Measurements from ENCODE around the gene DNAJC12.
A peak's percentile ranks its signal among the peaks of the same experiment; 100 is the strongest.
"Not testable (repeated sequence)": the region's sequence is repeated elsewhere in the genome, so short reads cannot be mapped to it uniquely, and the experiment has no call there.

The DNAJC12 gene

GRCh38 chr10:67764012-67764822 lies 73.8 kb downstream of the DNAJC12 start:
- H3K4me3 ChIP-seq (ENCODE audit: low read depth, low read length), result peak overlapping the region; percentile 73
- TF ChIP-seq, protein P1, sequence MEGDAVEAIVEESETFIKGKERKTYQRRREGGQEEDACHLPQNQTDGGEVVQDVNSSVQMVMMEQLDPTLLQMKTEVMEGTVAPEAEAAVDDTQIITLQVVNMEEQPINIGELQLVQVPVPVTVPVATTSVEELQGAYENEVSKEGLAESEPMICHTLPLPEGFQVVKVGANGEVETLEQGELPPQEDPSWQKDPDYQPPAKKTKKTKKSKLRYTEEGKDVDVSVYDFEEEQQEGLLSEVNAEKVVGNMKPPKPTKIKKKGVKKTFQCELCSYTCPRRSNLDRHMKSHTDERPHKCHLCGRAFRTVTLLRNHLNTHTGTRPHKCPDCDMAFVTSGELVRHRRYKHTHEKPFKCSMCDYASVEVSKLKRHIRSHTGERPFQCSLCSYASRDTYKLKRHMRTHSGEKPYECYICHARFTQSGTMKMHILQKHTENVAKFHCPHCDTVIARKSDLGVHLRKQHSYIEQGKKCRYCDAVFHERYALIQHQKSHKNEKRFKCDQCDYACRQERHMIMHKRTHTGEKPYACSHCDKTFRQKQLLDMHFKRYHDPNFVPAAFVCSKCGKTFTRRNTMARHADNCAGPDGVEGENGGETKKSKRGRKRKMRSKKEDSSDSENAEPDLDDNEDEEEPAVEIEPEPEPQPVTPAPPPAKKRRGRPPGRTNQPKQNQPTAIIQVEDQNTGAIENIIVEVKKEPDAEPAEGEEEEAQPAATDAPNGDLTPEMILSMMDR (IDR thresholded peaks at IDR 0.05; ENCODE audit: low read depth, low read length, missing control alignments), result no peak
- DNase-seq (ENCODE audit: low read depth), result peak; percentile 89

GRCh38 chr10:67763499-67764011 lies 74.4 kb downstream of the DNAJC12 start:
- TF ChIP-seq, protein P1 (IDR thresholded peaks at IDR 0.05; ENCODE audit: low read depth, low read length, missing control alignments), result no peak
- no peak for DNase-seq (ENCODE audit: low read depth)
- H3K4me3 ChIP-seq (ENCODE audit: low read depth, low read length), result peak overlapping the region; percentile 73

- not testable (repeated sequence) for H3K4me3 ChIP-seq (ENCODE audit: low read depth, low read length); DNase-seq (ENCODE audit: low read depth)
Observed at GRCh38 chr10:67762567-67762966, 75.4 kb downstream of the DNAJC12 start.

DNA sequence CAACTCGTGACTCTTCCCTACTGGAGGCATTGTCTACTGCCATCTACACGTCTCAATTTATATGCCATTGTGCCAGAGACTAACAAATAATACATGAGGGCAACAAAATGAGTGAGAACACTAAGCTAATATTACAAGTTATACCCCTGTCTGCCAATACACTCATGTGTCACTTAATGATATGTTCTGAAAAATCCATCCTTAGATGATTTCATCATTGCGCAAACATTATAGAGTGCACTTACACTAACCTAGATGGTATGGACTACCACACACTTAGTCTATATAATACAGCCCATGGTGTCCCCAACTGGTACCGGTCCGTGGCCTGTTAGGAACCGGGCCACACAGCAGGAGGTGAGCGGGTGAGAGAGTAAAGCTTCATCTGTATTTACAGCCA lies 77.7 kb downstream of the DNAJC12 start:
- no peak for DNase-seq (ENCODE audit: low read depth)
- no peak overlapping the region for H3K4me3 ChIP-seq (ENCODE audit: low read depth, low read length)
- TF ChIP-seq, protein P1 (IDR thresholded peaks at IDR 0.05; ENCODE audit: low read depth, low read length, missing control alignments), result no peak
